PFSK-1 (cell line): ENCODE data around the gene GNB1L.

Experiments
- POLR2AphosphoS5 ChIP-seq: IDR thresholded peaks from 2 replicates; pipeline ENCODE4 v1.6.1; 2012; ENCODE audit warnings: low read depth, mild to moderate bottlenecking, control low read depth, low read length, moderate library complexity
- SIN3A ChIP-seq: IDR thresholded peaks from 2 replicates; pipeline ENCODE4 v1.6.1; 2012; ENCODE audit warnings: mild to moderate bottlenecking, low read length, moderate library complexity, borderline replicate concordance; ENCODE audit not compliant: insufficient read depth
- TAF1 ChIP-seq: IDR thresholded peaks from 2 replicates; pipeline ENCODE4 v1.6.1; 2012; ENCODE audit warnings: low read length, control low read depth, borderline replicate concordance; ENCODE audit not compliant: insufficient read depth
- TF ChIP-seq, protein P1 (sequence below), 2 experiments: IDR thresholded peaks; 2 replicates each; pipeline versions ENCODE4 v1.6.1 to v1.8.0; 2011 to 2012; ENCODE audit warnings: low read depth in 2 of 2, low read length in 2 of 2, control low read depth in 1 of 2, inconsistent platforms in 1 of 2, mild to moderate bottlenecking in 1 of 2, moderate library complexity in 1 of 2; ENCODE audit not compliant: insufficient read depth in 1 of 2

DNA sequence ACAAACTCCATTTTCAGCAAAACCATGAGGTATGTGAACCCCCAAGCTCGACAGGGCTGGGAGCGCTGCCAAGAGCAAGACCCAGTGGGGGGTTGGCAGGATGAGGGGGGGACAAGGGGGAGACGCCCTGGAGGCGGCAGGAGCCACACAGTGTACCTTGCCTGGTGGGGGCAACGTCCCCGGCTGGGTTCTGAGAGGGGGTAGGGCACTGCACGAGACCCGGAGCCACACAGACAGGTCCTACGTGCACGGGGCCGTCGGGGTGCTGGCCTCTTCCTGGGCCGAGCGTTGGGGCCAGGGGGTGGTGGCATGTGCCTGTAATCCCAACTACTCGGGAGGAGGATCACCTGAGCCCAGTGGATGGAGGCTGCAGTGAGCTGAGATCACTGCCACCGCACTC is 65.3 kb downstream of the GNB1L start:
- TF ChIP-seq, protein P1, sequence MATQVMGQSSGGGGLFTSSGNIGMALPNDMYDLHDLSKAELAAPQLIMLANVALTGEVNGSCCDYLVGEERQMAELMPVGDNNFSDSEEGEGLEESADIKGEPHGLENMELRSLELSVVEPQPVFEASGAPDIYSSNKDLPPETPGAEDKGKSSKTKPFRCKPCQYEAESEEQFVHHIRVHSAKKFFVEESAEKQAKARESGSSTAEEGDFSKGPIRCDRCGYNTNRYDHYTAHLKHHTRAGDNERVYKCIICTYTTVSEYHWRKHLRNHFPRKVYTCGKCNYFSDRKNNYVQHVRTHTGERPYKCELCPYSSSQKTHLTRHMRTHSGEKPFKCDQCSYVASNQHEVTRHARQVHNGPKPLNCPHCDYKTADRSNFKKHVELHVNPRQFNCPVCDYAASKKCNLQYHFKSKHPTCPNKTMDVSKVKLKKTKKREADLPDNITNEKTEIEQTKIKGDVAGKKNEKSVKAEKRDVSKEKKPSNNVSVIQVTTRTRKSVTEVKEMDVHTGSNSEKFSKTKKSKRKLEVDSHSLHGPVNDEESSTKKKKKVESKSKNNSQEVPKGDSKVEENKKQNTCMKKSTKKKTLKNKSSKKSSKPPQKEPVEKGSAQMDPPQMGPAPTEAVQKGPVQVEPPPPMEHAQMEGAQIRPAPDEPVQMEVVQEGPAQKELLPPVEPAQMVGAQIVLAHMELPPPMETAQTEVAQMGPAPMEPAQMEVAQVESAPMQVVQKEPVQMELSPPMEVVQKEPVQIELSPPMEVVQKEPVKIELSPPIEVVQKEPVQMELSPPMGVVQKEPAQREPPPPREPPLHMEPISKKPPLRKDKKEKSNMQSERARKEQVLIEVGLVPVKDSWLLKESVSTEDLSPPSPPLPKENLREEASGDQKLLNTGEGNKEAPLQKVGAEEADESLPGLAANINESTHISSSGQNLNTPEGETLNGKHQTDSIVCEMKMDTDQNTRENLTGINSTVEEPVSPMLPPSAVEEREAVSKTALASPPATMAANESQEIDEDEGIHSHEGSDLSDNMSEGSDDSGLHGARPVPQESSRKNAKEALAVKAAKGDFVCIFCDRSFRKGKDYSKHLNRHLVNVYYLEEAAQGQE (IDR thresholded peaks at IDR 0.05; ENCODE audit: insufficient read depth in 1 of 2, low read depth in 2 of 2, low read length in 2 of 2): no peak
- TF ChIP-seq TAF1 (no peak), POLR2AphosphoS5 (no peak), SIN3A (no peak)
